CD4-positive, alpha-beta memory T cell (primary cell): Measurements from ENCODE around the gene PLXNA4. TPM values are rescaled to one million over a fixed set of nuclear protein-coding genes. Genes with fewer than 3 reads are reported as not detected.

ENCODE experiments used
- CTCF ChIA-PET: fragments of 350-600 bp; sonication (Branson Sonifier 250); formaldehyde crosslinking; loops from one replicate; lab custom pipeline; 2021; ENCODE audit warnings: inconsistent platforms; ENCODE audit not compliant: partially characterized antibody; lab: Charles Lee
- POLR2A ChIA-PET: fragments of 350-600 bp; sonication (Branson Sonifier 250); formaldehyde crosslinking; loops from one replicate; lab custom pipeline; 2021; ENCODE audit not compliant: partially characterized antibody; lab: Charles Lee
- DNase-seq, 5 donors: peaks; one replicate each; pipeline versions ENCODE4 v3.0.0 to v3.0.0-alpha.2; 2020 to 2022; ENCODE audit warnings: mixed read lengths in 1 of 5
- H3K27ac ChIP-seq: one replicate; pipeline ENCODE4 v1.7.0; 2013; ENCODE audit warnings: low read depth, low read length
- H3K27me3 ChIP-seq: 2 replicates; pipeline ENCODE4 v1.7.0; 2013; ENCODE audit warnings: mild to moderate bottlenecking, low read length, moderate library complexity; ENCODE audit not compliant: insufficient read depth
- H3K36me3 ChIP-seq: 2 replicates; pipeline ENCODE4 v1.7.0; 2013; ENCODE audit warnings: mild to moderate bottlenecking, low read length, moderate library complexity; ENCODE audit not compliant: insufficient read depth
- H3K4me1 ChIP-seq: 2 replicates; pipeline ENCODE4 v1.7.0; 2013; ENCODE audit warnings: mild to moderate bottlenecking, low read length, moderate library complexity; ENCODE audit not compliant: insufficient read depth
- H3K4me3 ChIP-seq, 2 donors: one replicate each; pipeline ENCODE4 v1.7.0; 2013; ENCODE audit warnings: low read length in 2 of 2, mild to moderate bottlenecking in 1 of 2
- H3K9me3 ChIP-seq, 2 donors: one replicate each; pipeline ENCODE4 v1.7.0; 2013; ENCODE audit warnings: low read length in 2 of 2, control low read depth in 1 of 2; ENCODE audit not compliant: control insufficient read depth in 1 of 2
- H3K27ac Mint-ChIP-seq, 7 donors: one replicate each; pipeline ENCODE4 v1.8.0; 2020 to 2021; ENCODE audit warnings: mixed read lengths in 7 of 7, mild to moderate bottlenecking in 6 of 7, inconsistent platforms in 3 of 7, moderate library complexity in 3 of 7
- H3K27me3 Mint-ChIP-seq, 2 donors: one replicate each; pipeline ENCODE4 v1.8.0; 2020 to 2021; ENCODE audit warnings: mixed read lengths in 2 of 2
- H3K36me3 Mint-ChIP-seq, 2 donors: one replicate each; pipeline ENCODE4 v1.8.0; 2020 to 2021; ENCODE audit warnings: mixed read lengths in 2 of 2, inconsistent platforms in 1 of 2, mild to moderate bottlenecking in 1 of 2
- H3K4me1 Mint-ChIP-seq, 4 donors: one replicate each; pipeline ENCODE4 v1.8.0; 2020 to 2021; ENCODE audit warnings: mixed read lengths in 4 of 4, mild to moderate bottlenecking in 1 of 4
- H3K4me3 Mint-ChIP-seq, 8 donors: one replicate each; pipeline ENCODE4 v1.8.0; 2020 to 2021; ENCODE audit warnings: mixed read lengths in 8 of 8, mild to moderate bottlenecking in 7 of 8, moderate library complexity in 6 of 8, inconsistent platforms in 3 of 8
- H3K9me3 Mint-ChIP-seq, 8 donors: one replicate each; pipeline ENCODE4 v1.8.0; 2020 to 2021; ENCODE audit warnings: mixed read lengths in 8 of 8, mild to moderate bottlenecking in 5 of 8, inconsistent platforms in 3 of 8, moderate library complexity in 1 of 8
- intact Hi-C: fragments of 100-400 bp; cut with micrococcal nuclease; formaldehyde crosslinking; loops from one replicate; pipeline ENCODE4 v1.15.1; 2023
- polyA plus RNA-seq, 2 donors: library from polyadenylated mRNA; unstranded; fragments of 300-500 nt; fragmentation: Illumina TruSeq; gene quantifications; one replicate each; pipeline ENCODE4 v1.2.3, GENCODE V29; 2021
- total RNA-seq, 2 experiments: library from RNA; stranded (reverse); gene quantifications; one replicate each; pipeline ENCODE4 v1.2.3, GENCODE V29; 2021

Gene PLXNA4
- total and polyA plus RNA-seq, 4 experiments from 2014 or later = 0.06 to 0.94 (median 0.58) TPM

- H3K27me3 Mint-ChIP-seq = peaks cover 3 to 7% of the 10 kb centered on the region in 2 donors
- no peak for DNase-seq
- H3K36me3 ChIP-seq = no peaks in the 10 kb centered on the region
- no peak overlapping the region for H3K4me3 ChIP-seq
- H3K27me3 ChIP-seq = no peaks in the 10 kb centered on the region
- H3K4me3 Mint-ChIP-seq = no peak overlapping the region
- POLR2A ChIA-PET = no interaction called here
- no peaks in the 10 kb centered on the region for H3K4me1 ChIP-seq
- no peaks in the 10 kb centered on the region for H3K36me3 Mint-ChIP-seq
- no peak overlapping the region for H3K27ac Mint-ChIP-seq
- CTCF ChIA-PET = no interaction called here
- no peaks in the 10 kb centered on the region for H3K9me3 ChIP-seq
- H3K4me1 Mint-ChIP-seq = no peaks in the 10 kb centered on the region
- H3K9me3 Mint-ChIP-seq = no peaks in the 10 kb centered on the region
- intact Hi-C loops = no loop called here
- no peak overlapping the region for H3K27ac ChIP-seq
These were observed 321.8 kb downstream of the PLXNA4 start for GRCh38 chr7:132254455-132254854.

- H3K27me3 Mint-ChIP-seq = peaks cover 3 to 9% of the 10 kb centered on the region in 2 donors
- no peaks in the 10 kb centered on the region for H3K4me1 Mint-ChIP-seq
- H3K4me3 Mint-ChIP-seq = no peak overlapping the region
- H3K4me1 ChIP-seq = no peaks in the 10 kb centered on the region
- CTCF ChIA-PET = no interaction called here
- no peak for DNase-seq
- H3K4me3 ChIP-seq = no peak overlapping the region
- no peak overlapping the region for H3K27ac Mint-ChIP-seq
- H3K27ac ChIP-seq = no peak overlapping the region
- no peaks in the 10 kb centered on the region for H3K9me3 Mint-ChIP-seq
- H3K27me3 ChIP-seq = no peaks in the 10 kb centered on the region
- POLR2A ChIA-PET = no interaction called here
- no peaks in the 10 kb centered on the region for H3K36me3 ChIP-seq
- H3K36me3 Mint-ChIP-seq = no peaks in the 10 kb centered on the region
- H3K9me3 ChIP-seq = no peaks in the 10 kb centered on the region
- intact Hi-C loops = no loop called here
These were observed 323.5 kb downstream of the PLXNA4 start for GRCh38 chr7:132252793-132253100.

DNA sequence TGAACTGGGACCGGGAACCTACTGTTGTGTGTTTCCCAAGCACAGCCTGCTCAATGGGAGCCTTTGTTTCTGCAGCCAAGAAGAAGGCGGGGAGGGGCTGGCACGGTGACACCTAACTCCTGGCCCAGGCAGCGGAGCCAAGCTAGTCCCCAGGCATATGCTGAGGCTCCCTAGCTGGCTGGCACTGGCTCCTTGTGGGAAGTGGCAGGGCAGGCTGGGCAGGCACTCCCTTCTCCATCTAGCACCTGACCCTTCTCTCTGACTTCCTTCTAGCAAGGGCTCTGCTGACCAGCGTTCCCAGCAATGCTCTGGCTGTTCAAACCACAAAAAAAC lies 325.0 kb downstream of the PLXNA4 start:
- H3K36me3 Mint-ChIP-seq = no peaks in the 10 kb centered on the region
- POLR2A ChIA-PET = no interaction called here
- H3K9me3 Mint-ChIP-seq = peaks cover 0 to 10% (median 1%) of the 10 kb centered on the region in 8 donors
- no peak for DNase-seq
- Histone ChIP-seq H3K27me3 (no peaks in the 10 kb centered on the region), H3K27ac (no peak overlapping the region), H3K4me3 (no peak overlapping the region), H3K4me1 (no peaks in the 10 kb centered on the region), H3K36me3 (no peaks in the 10 kb centered on the region), H3K9me3 (no peaks in the 10 kb centered on the region)
- no peak overlapping the region for H3K4me3 Mint-ChIP-seq
- peaks cover 6 to 8% of the 10 kb centered on the region in 2 donors for H3K27me3 Mint-ChIP-seq
- intact Hi-C loops = no loop called here
- H3K27ac Mint-ChIP-seq = no peak overlapping the region
- no peaks in the 10 kb centered on the region for H3K4me1 Mint-ChIP-seq
- CTCF ChIA-PET = no interaction called here

DNA sequence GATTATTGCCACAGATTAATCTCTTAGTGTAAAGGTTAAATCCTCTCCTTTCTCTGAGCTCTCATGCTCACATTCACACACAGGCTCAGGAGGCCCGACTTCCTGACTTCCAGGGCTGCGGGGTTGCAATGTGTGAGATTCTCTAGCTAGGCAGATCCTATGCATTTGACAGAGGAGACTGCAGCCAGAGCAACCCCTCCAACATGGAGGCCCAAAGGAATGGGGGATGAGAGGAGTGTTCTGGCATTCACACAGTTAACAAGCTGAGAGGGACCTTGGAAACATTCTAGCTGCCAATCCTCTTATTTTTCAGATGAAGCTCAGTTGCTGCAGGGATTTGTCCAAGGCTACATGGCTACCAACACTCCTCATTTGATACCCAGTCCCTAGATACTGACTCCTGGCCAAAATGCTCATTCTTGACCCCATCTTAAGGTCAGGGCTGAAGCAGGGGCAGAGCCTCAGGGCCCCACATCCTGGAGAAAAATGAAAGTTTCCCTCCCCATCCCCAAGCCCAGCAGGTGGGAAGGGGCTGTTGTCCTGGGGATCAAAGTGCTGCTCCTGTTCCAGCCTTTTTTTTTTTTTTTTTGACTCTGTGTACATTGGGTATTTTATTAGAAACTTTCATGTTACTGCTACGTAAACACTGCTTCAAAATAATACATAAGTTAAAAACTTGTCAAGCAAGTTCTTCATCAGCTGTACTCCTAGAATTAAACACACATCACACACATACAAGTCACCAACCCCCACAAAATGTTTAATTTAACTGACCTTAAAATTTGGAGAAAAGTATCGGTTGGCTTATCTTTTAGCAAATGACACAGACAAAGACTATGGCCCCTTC lies 325.6 kb downstream of the PLXNA4 start:
- peaks cover 5 to 8% of the 10 kb centered on the region in 2 donors for H3K27me3 Mint-ChIP-seq
- H3K36me3 ChIP-seq = no peaks in the 10 kb centered on the region
- ChIA-PET CTCF (no interaction called here), POLR2A (no interaction called here)
- H3K27ac ChIP-seq = no peak overlapping the region
- peaks cover 0 to 12% (median 3%) of the 10 kb centered on the region in 8 donors for H3K9me3 Mint-ChIP-seq
- no peak overlapping the region for H3K4me3 ChIP-seq
- H3K36me3 Mint-ChIP-seq = no peaks in the 10 kb centered on the region
- H3K4me1 ChIP-seq = no peaks in the 10 kb centered on the region
- H3K4me3 Mint-ChIP-seq = no peak overlapping the region
- H3K9me3 ChIP-seq = no peaks in the 10 kb centered on the region
- intact Hi-C loops = no loop called here
- no peak for DNase-seq
- no peaks in the 10 kb centered on the region for H3K4me1 Mint-ChIP-seq
- no peak overlapping the region for H3K27ac Mint-ChIP-seq
- H3K27me3 ChIP-seq = no peaks in the 10 kb centered on the region

DNA sequence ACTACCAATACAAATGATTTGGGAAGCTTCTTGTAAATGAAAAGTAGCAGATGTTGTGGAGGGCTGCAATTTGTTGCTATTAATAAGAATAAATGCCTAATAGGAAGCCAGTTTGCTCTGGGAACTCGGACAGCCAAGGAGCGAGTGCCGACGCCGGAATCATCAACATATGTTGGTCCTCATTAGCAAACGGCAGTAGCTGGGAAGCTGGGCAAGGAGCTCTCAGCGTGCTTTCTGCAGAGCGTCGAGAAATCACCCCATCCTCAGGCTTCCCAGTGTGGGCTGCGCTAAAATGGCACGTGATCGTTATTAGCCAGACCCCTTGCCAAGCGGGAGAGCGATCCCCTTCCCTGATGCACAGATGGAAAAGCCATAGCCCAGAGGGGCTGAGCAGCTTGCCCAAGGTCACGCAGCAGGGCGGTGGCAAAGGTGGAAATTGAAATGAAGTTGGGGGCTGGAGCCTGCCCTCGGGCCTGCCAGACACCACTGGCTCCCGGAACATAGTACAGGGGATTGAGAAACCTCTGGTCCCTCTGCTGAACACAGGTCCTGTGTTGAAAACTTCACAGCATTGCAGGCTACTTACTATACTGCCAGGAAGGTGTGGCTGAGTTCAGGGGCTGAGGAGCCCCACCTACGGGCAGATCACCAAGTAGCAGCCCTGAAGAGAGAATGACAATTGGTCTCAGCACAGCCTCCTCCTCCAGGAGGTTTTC lies 326.9 kb downstream of the PLXNA4 start:
- ChIA-PET POLR2A (no interaction called here), CTCF (no interaction called here)
- H3K36me3 Mint-ChIP-seq = no peaks in the 10 kb centered on the region
- no peaks in the 10 kb centered on the region for H3K4me1 Mint-ChIP-seq
- no peaks in the 10 kb centered on the region for H3K27me3 ChIP-seq
- H3K27me3 Mint-ChIP-seq = peaks cover 5 to 10% of the 10 kb centered on the region in 2 donors
- no peaks in the 10 kb centered on the region for H3K4me1 ChIP-seq
- peaks cover 0 to 18% (median 5%) of the 10 kb centered on the region in 8 donors for H3K9me3 Mint-ChIP-seq
- intact Hi-C loops = no loop called here
- H3K9me3 ChIP-seq = no peaks in the 10 kb centered on the region
- no peak overlapping the region for H3K27ac ChIP-seq
- H3K4me3 ChIP-seq = no peak overlapping the region
- no peak overlapping the region for H3K4me3 Mint-ChIP-seq
- no peak for DNase-seq
- H3K27ac Mint-ChIP-seq = no peak overlapping the region
- H3K36me3 ChIP-seq = no peaks in the 10 kb centered on the region

- ChIA-PET CTCF (no interaction called here), POLR2A (no interaction called here)
- no peak overlapping the region for H3K27ac Mint-ChIP-seq
- H3K4me1 Mint-ChIP-seq = no peaks in the 10 kb centered on the region
- H3K27me3 Mint-ChIP-seq = peaks cover 5 to 8% of the 10 kb centered on the region in 2 donors
- H3K4me3 ChIP-seq = no peak overlapping the region
- H3K27ac ChIP-seq = no peak overlapping the region
- no peaks in the 10 kb centered on the region for H3K27me3 ChIP-seq
- intact Hi-C loops = no loop called here
- H3K9me3 Mint-ChIP-seq = peaks cover 0 to 18% (median 5%) of the 10 kb centered on the region in 8 donors
- no peaks in the 10 kb centered on the region for H3K9me3 ChIP-seq
- no peaks in the 10 kb centered on the region for H3K36me3 ChIP-seq
- no peaks in the 10 kb centered on the region for H3K4me1 ChIP-seq
- no peak for DNase-seq
- H3K36me3 Mint-ChIP-seq = no peaks in the 10 kb centered on the region
- H3K4me3 Mint-ChIP-seq = no peak overlapping the region
These were observed 327.4 kb downstream of the PLXNA4 start for GRCh38 chr7:132248841-132249240.

- Mint-ChIP-seq H3K4me3 (no peak overlapping the region), H3K27ac (no peak overlapping the region), H3K27me3 (peaks cover 5 to 8% of the 10 kb centered on the region in 2 donors), H3K4me1 (no peaks in the 10 kb centered on the region), H3K9me3 (peaks cover 0 to 18% (median 5%) of the 10 kb centered on the region in 8 donors), H3K36me3 (no peaks in the 10 kb centered on the region)
- DNase-seq = no peak
- Histone ChIP-seq H3K27me3 (no peaks in the 10 kb centered on the region), H3K4me1 (no peaks in the 10 kb centered on the region), H3K9me3 (no peaks in the 10 kb centered on the region), H3K27ac (no peak overlapping the region), H3K36me3 (no peaks in the 10 kb centered on the region), H3K4me3 (no peak overlapping the region)
- ChIA-PET CTCF (no interaction called here), POLR2A (no interaction called here)
- intact Hi-C loops = no loop called here
These were observed 328.2 kb downstream of the PLXNA4 start for GRCh38 chr7:132247995-132248618.
